ENCODE data around the gene SMTNL1. TPM values are rescaled to one million over a fixed set of nuclear protein-coding genes. Genes with fewer than 3 reads are reported as not detected.

The SMTNL1 gene
- total RNA-seq, 4 donors from 2014 or later, result not detected

DNA sequence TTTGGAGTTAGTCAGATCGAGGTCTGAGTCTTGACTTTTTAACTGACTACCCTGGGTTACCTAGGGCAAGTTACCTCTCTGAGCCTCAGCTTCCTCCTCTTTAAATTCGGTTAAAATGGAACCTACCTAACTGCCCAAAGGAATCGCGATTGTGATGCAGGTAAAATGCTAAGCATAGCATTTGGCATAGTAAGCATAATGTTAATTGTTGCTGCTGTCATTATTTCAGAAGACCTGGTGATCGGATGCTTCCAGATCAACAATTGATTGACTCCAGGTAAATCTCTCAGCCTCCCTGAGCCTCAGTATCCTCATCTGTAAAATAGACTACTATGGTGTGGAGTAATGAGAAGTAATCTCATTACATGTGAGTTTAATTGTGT lies 21.3 kb upstream of the SMTNL1 start:
- TF ChIP-seq, protein P1, sequence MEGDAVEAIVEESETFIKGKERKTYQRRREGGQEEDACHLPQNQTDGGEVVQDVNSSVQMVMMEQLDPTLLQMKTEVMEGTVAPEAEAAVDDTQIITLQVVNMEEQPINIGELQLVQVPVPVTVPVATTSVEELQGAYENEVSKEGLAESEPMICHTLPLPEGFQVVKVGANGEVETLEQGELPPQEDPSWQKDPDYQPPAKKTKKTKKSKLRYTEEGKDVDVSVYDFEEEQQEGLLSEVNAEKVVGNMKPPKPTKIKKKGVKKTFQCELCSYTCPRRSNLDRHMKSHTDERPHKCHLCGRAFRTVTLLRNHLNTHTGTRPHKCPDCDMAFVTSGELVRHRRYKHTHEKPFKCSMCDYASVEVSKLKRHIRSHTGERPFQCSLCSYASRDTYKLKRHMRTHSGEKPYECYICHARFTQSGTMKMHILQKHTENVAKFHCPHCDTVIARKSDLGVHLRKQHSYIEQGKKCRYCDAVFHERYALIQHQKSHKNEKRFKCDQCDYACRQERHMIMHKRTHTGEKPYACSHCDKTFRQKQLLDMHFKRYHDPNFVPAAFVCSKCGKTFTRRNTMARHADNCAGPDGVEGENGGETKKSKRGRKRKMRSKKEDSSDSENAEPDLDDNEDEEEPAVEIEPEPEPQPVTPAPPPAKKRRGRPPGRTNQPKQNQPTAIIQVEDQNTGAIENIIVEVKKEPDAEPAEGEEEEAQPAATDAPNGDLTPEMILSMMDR (IDR thresholded peaks at IDR 0.05), result no peak
- ATAC-seq (ENCODE audit: low FRiP score), result no peak

DNA sequence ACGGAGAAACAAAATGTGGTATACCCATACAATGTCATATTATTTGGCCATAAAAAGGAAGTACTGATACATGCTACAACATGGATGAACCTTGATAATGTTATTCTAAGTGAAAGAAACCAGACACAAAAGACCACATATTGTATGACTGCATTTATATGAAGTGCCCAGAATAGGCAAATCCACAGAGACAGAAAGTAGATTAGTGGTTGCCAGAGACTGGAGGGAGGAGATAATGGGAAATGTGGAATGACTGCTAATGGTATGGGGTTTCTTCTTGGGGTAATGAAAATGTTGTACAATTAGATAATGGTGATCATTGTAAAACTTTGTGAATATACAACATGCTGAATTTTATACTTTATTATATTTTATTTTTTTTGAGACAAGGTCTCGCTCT lies 16.3 kb upstream of the SMTNL1 start:
- no peak for ATAC-seq (ENCODE audit: low FRiP score)
- TF ChIP-seq, protein P1 (IDR thresholded peaks at IDR 0.05), result no peak
- DNase-seq (ENCODE audit: low spot score), result no peak

More for the DNA sequence above, 21.3 kb upstream of the SMTNL1 start:
- no peak for DNase-seq (ENCODE audit: low spot score)

DNA sequence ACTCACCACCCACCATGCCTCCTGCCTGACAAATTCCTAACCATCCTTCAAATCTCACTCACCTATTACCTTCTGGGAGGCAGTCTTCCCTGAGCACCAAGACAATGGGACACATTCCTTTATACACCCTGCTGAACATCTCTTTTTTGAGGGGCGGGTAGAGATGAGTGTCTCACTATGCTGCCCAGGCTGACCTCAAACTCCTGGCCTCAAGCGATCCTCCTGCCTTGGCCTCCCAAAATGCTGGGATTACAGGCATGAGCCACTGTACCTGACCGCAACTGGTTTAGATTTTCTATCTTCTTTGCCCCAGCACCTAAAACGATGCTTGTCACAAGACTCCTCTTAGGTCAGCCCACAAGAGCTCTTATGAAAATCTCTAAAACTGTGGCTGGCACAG lies 14.0 kb upstream of the SMTNL1 start:
- DNase-seq (ENCODE audit: low spot score) (no peak), ATAC-seq (ENCODE audit: low FRiP score) (no peak)
- TF ChIP-seq, protein P1 (IDR thresholded peaks at IDR 0.05), result no peak

GRCh38 chr11:57527056-57527631 lies 10.3 kb upstream of the SMTNL1 start:
- no peak for ATAC-seq (ENCODE audit: low FRiP score)
- TF ChIP-seq, protein P1 (IDR thresholded peaks at IDR 0.05), result peak in 2 of 3 donors; percentile 71 to 74
- peak; percentile 93 for DNase-seq (ENCODE audit: low spot score)

- ATAC-seq (ENCODE audit: low FRiP score) (no peak), DNase-seq (ENCODE audit: low spot score) (no peak)
- TF ChIP-seq, protein P1 (IDR thresholded peaks at IDR 0.05), result no peak
Measured at GRCh38 chr11:57529012-57529411, 8.4 kb upstream of the SMTNL1 start.

DNA sequence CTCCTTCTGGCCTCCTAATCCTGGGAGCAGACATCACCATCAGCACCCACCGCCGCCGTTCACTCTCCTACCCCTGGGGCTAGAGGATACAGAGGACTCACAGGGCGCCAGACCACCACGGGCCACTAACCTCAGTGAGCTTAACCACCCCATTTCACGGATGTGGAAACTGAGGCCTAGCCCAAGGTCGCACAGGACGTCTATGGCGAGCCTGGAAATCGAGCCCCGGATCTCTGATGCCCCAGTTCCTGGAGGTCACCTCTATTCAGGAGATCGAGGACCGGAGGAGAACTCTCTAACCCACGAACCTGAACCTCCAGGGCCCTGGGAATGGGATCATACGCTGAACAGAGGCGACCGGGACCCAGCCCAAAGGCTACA lies 7.2 kb upstream of the SMTNL1 start:
- TF ChIP-seq, protein P1 (IDR thresholded peaks at IDR 0.05), result no peak
- ATAC-seq (ENCODE audit: low FRiP score), result peak; percentile 2

More for the DNA sequence above, 7.2 kb upstream of the SMTNL1 start:
- DNase-seq (ENCODE audit: low spot score), result no peak
